UCSD-AML1 (cell line): ENCODE data around the gene CXCR3.
"Not testable (repeated sequence)": the region's sequence is repeated elsewhere in the genome, so short reads cannot be mapped to it uniquely, and the experiment has no call there.

Experiments
- DNase-seq: peaks from one replicate; lab custom pipeline; 2025; ENCODE audit not compliant: unreplicated experiment; lab: John Stamatoyannopoulos, UW

Gene CXCR3

GRCh38 chrX:71611736-71612135, 6.6 kb downstream of the CXCR3 start:
- DNase-seq = not testable (repeated sequence)

DNA sequence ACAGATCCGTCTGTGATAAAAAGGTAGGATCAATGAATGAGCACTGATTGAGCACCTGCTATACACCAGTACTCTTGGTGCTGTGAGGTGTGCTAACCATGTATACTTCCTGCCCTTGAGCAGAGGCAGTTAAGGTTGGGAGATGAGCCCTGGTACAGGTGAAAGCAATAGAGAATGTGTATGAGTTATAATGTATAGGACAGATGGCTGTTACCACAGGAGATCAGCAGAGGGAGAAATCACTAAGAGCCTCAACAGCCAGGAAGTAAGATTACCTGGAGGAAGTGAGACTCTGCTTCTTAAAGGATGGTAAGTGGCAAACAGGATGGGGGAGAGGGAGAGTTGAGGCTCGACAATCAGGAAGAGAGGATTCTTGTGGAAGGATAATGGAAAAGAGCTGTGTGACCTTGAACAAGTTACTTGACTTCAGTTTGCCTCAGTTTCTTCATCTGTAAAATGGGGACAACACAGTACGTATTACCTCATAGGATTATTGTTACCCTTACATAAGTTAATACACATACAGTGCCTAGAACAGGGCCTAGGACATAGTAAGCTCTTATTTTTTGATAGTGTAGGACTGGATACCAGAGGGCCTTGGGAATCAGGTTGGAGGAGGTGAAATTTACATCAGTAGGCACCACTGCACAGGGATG, 9.1 kb downstream of the CXCR3 start:
- no peak for DNase-seq

DNA sequence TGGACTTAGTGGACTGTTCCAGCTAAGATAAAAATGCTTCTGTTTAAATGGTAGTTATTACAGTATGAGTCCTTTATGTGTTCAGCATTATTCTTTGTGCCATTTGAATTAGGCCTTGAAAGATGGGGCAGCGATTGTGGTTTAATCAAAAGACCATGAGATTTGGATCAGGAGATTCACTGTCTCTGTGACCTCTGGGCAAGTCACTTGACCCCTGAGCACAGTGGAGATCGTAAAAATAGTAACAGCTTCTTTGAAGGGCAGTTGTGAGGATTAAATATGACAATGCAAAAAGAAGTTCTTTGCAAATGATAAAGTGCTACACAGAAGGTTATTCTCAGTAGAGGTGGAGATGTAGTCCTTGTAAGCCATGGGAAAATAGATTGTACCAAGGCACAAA, 10.8 kb downstream of the CXCR3 start:
- DNase-seq = no peak

GRCh38 chrX:71606536-71607216, 11.6 kb downstream of the CXCR3 start:
- no peak for DNase-seq

DNA sequence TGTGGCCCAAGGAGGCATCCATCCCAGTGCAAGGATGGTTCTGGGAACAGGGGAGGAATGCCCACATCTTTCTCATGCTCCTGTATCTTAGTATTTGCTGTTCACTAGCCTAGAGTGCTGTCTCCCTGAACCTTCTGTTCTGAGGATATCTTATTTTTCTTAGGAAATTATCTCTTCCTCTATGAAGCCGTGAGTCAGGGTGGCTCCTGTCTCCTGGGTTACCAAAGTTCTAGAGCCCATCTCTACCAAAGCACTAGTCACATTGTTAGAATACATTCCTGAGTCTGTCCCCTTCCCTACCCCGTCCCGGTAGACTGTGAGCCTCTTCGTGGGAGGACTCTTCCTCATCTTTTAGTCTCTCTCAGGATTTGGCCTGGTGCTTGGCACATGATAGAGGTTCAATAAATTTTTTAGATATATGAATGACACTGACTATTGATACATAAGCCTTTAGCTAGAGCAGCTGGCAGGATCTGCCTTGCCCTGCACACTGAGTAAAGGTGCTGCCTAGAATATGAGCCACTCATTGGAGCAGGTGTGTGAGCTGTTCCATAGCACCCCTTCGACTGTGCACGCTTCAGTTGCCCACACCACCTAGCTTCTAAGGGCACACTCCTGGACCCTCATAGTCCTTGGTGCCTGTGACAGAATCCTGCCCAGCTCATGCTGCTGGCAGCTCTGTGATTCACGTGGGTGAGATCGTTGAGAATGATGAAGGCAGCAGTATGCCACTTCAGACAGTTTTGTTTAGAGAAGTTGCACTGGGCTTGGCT, 13.3 kb downstream of the CXCR3 start:
- DNase-seq = no peak

DNA sequence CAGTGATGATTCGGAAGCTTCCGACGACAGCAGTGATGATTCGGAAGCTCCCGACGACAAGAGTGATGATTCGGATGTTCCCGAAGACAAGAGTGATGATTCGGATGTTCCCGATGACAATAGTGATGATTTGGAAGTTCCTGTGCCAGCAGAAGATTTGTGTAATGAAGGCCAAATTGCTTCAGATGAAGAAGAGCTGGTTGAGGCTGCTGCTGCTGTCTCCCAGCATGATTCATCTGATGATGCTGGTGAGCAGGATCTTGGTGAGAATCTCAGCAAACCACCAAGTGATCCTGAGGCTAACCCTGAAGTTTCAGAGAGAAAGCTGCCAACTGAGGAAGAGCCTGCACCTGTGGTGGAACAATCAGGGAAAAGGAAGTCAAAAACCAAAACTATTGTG, 14.2 kb downstream of the CXCR3 start:
- no peak for DNase-seq

GRCh38 chrX:71603618-71604017, 14.7 kb downstream of the CXCR3 start:
- DNase-seq = no peak

- DNase-seq = no peak
Observed at GRCh38 chrX:71599965-71600364, 18.3 kb downstream of the CXCR3 start.

- not testable (repeated sequence) for DNase-seq
Observed at GRCh38 chrX:71593210-71593609, 25.1 kb downstream of the CXCR3 start.

DNA sequence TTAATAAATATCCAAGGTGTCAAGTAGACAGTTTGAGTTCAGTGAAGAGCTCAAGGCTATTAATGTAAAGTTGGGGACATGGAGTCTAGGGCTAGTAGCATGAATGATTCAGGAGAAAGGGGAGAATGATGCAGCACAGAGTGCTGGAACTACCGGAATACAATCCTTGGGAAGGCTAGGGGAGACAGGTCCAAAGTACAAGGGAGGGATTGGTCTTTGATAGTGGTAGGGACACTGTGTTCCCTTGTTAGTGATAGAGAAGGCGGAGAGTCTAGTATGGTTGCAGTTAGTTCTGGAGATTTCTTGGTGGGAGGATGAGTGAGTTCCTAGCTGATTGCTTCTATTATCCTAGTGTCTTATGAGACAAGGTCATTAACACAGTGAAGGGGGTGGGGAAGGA, 31.4 kb downstream of the CXCR3 start:
- no peak for DNase-seq

GRCh38 chrX:71581210-71581609, 37.1 kb downstream of the CXCR3 start:
- DNase-seq = no peak

DNA sequence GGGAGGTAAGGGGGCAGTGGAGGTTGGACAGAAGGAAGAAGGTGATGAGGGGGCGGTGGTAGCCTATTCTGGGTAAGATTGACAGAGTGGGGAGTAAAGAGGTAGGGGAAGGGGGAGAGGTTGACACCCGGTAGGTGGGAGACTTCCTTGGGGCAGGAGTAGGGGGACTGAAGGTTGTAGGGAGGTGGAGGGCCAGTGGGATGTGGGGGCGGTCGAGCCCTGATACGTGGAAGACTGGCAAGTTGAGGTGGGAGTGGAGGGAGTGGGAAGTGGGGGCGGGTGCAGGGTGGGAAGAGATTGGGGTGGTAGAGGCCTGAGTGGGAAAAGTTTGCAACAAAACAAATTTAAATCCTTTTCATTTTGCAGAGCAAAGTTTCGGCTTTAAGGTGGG, 38.3 kb downstream of the CXCR3 start:
- DNase-seq = no peak

GRCh38 chrX:71579136-71579989, 38.9 kb downstream of the CXCR3 start:
- DNase-seq = no peak

- DNase-seq = no peak
Observed at GRCh38 chrX:71578253-71579135, 39.8 kb downstream of the CXCR3 start, which contains the start of gene GCNA. Gene GCNA, plus strand, starts transcription at chrX:71578437. Its CDS starts 2,385 bp downstream, at chrX:71580822.

GRCh38 chrX:71577682-71578081, 40.6 kb downstream of the CXCR3 start:
- no peak for DNase-seq

DNA sequence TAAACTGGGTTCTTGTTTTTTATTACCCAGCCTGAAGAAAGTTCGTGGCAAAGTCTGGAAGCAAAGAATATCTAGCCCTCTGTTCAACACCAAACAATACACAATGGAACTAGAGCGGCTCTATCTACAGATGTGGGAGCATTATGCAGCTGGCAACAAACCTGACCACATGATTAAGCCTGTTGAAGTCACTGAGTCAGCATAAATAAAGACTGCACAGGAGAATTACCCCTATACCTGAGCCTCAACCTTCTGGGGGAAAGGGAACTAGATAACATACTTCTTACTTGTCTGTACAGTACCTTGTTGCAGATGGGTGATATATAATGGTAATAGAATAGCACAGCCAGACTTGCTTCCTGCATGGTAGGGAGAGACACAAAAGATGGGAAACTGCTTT, 44.7 kb downstream of the CXCR3 start:
- no peak for DNase-seq

DNA sequence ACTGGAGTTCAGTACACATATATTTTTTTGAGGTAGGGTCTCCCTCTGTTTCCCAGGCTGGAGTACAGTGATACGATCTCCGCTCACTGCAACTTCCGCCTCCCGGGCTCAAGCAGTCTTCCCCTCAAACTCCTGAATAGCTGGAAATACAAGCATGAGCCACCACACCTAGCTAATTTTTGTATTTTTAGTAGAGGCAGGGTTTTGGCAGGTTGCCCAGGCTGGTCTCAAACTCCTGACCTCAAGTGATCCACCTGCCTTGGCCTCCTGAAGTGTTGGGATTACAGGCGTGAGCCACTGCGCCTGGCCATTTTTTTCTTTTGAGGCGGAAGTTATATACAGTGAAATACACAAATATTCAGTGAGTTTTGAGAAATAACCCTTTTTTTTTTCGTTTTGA, 46.9 kb downstream of the CXCR3 start:
- DNase-seq = not testable (repeated sequence)
